Thoracic aorta (tissue), 2 donors: Measurements from ENCODE around the gene GEMIN5. TPM values are rescaled to one million over a fixed set of nuclear protein-coding genes. Genes with fewer than 3 reads are reported as not detected.
"Not testable (repeated sequence)": the region's sequence is repeated elsewhere in the genome, so short reads cannot be mapped to it uniquely, and the experiment has no call there.

Source experiments
- ATAC-seq: fragments of 150-250 bp; one replicate; pipeline ENCODE4 v1.8.0; 2017; ENCODE audit warnings: low read depth; ENCODE audit not compliant: insufficient number of reproducible peaks, low FRiP score
- DNase-seq: peaks from one replicate; pipeline ENCODE4 v3.0.0-alpha.2; 2020; ENCODE audit warnings: low spot score
- H3K27ac ChIP-seq, 2 donors: fragments of 200-600 bp; sonication (generic); 1 replicate in 1 of 2; 2 replicates in 1 of 2; pipeline ENCODE4 v1.5.1; 2016; ENCODE audit warnings: mild to moderate bottlenecking in 2 of 2, moderate library complexity in 2 of 2
- H3K27me3 ChIP-seq: fragments of 200-600 bp; sonication (generic); replicated peaks from 2 replicates; pipeline ENCODE4 v1.6.0; 2016; ENCODE audit warnings: mild to moderate bottlenecking; ENCODE audit not compliant: insufficient read depth
- H3K36me3 ChIP-seq: fragments of 200-600 bp; sonication (generic); one replicate; pipeline ENCODE4 v1.5.1; 2016
- H3K4me1 ChIP-seq, 2 donors: fragments of 200-600 bp; sonication (generic); 1 replicate in 1 of 2; 2 replicates in 1 of 2; pipeline versions ENCODE4 v1.5.1 to v1.6.0; 2016; ENCODE audit warnings: low read depth in 2 of 2, mild to moderate bottlenecking in 1 of 2; ENCODE audit not compliant: control insufficient read depth in 1 of 2
- H3K4me3 ChIP-seq: fragments of 200-600 bp; sonication (generic); 2 replicates; pipeline ENCODE4 v1.5.1; 2016; ENCODE audit warnings: mild to moderate bottlenecking
- H3K9me3 ChIP-seq: fragments of 200-600 bp; sonication (generic); 2 replicates; pipeline ENCODE4 v1.5.1; 2016
- CTCF ChIP-seq: fragments of 200-600 bp; sonication (generic); IDR thresholded peaks from one replicate; pipeline ENCODE4 v1.5.1; 2019; ENCODE audit warnings: antibody characterized with exemption
- total RNA-seq, 2 donors: library from RNA; depleted of rRNA; stranded (reverse); fragments of >200 nt; gene quantifications; one replicate each; pipeline versions ENCODE4 v1.1.0 to v1.2.3, GENCODE V29; 2016

Gene GEMIN5
- total RNA-seq, 2 donors from 2014 or later: 13.4 to 21.0 TPM

GRCh38 chr5:154933537-154933936 is 4.5 kb downstream of the GEMIN5 start:
- no peak for ATAC-seq
- H3K27me3 ChIP-seq: no peaks in the 10 kb centered on the region
- no peak for DNase-seq
- H3K4me1 ChIP-seq: peaks cover 0 to 12% of the 10 kb centered on the region in 2 donors
- no peaks in the 10 kb centered on the region for H3K9me3 ChIP-seq
- no peak overlapping the region for H3K4me3 ChIP-seq
- H3K27ac ChIP-seq: no peak overlapping the region
- peaks cover 17% of the 10 kb centered on the region for H3K36me3 ChIP-seq
- TF ChIP-seq CTCF: no peak

GRCh38 chr5:154923441-154924430 is 14.3 kb downstream of the GEMIN5 start:
- Histone ChIP-seq H3K9me3 (no peaks in the 10 kb centered on the region), H3K4me1 (no peaks in the 10 kb centered on the region), H3K36me3 (peaks cover 34% of the 10 kb centered on the region), H3K27ac (no peak overlapping the region), H3K27me3 (no peaks in the 10 kb centered on the region), H3K4me3 (no peak overlapping the region)
- DNase-seq (no peak), ATAC-seq (no peak)
- TF ChIP-seq CTCF: no peak

- no peaks in the 10 kb centered on the region for H3K9me3 ChIP-seq
- no peaks in the 10 kb centered on the region for H3K4me1 ChIP-seq
- DNase-seq (no peak), ATAC-seq (no peak)
- TF ChIP-seq CTCF: no peak
- peaks cover 30% of the 10 kb centered on the region for H3K36me3 ChIP-seq
- H3K27me3 ChIP-seq: no peaks in the 10 kb centered on the region
- H3K4me3 ChIP-seq: no peak overlapping the region
- H3K27ac ChIP-seq: no peak overlapping the region
These were observed 20.3 kb downstream of the GEMIN5 start for GRCh38 chr5:154917757-154918156.

GRCh38 chr5:154916874-154917273 is 21.1 kb downstream of the GEMIN5 start:
- H3K9me3 ChIP-seq: no peaks in the 10 kb centered on the region
- no peaks in the 10 kb centered on the region for H3K4me1 ChIP-seq
- H3K27me3 ChIP-seq: no peaks in the 10 kb centered on the region
- DNase-seq: no peak
- H3K4me3 ChIP-seq: no peak overlapping the region
- H3K27ac ChIP-seq: no peak overlapping the region
- H3K36me3 ChIP-seq: peaks cover 34% of the 10 kb centered on the region
- ATAC-seq: no peak
- TF ChIP-seq CTCF: no peak

- H3K4me1 ChIP-seq, H3K27me3 ChIP-seq, ATAC-seq, DNase-seq, H3K4me3 ChIP-seq, H3K9me3 ChIP-seq: not testable (repeated sequence)
- Histone ChIP-seq H3K36me3 (peaks cover 22% of the 10 kb centered on the region), H3K27ac (peak overlapping the region in 1 of 2 donors; percentile 26)
These were observed 32.4 kb downstream of the GEMIN5 start for GRCh38 chr5:154905601-154906000.
